ENCODE measurements around the gene OR7G1. TPM values are rescaled to one million over a fixed set of nuclear protein-coding genes. Genes with fewer than 3 reads are reported as not detected.
"Not testable (repeated sequence)": the region's sequence is repeated elsewhere in the genome, so short reads cannot be mapped to it uniquely, and the experiment has no call there.

Gene OR7G1
- polyA plus RNA-seq, 2 of the 4 experiments (the other 2 are of a cell fraction), result not detected

DNA sequence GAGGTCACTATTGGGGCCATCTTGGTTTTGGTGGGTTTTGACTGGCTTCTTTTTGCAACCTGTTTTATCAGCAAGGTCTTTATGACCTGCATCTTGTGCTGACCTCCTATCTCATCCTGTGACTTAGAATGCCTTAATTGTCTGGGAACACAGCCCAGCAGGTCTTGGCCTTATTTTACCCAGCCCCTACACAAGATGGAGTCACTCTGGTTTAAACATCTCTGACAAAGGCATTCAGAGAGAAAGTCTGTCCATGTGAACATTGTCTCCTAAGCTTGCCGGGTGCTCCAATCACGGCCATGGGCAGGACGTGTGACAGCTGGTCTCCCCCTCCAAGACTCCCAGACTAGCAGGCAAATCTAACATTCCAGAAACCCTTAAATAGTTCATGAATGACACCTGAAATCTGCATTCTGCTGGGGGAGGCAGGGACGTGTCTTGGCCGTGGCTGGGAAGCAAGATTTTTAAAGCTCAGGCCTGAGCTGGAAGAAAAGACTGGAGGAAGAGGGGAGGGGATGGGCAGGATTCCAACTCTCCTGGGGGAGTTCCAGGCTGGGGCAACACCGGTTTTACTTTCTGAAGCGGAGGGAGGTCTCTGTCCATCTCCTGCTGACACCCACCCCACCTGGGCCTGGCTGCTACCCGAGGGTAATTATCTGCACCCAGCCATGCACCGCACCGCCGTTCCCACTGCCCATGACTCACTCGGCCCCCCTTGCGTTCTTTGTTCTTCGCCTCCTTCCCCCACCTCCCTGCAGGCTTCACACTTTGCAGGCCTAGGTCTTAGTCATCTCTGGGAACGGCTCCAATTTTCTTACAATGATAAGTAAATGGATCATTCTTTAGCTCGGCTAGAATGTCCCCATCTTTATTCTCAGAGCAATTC lies 40.3 kb downstream of the OR7G1 start (continued):
- peak; percentile 93 for TF ChIP-seq GATA3 (IDR thresholded peaks at IDR 0.05; ENCODE audit: borderline replicate concordance)
- TF ChIP-seq, protein P1, sequence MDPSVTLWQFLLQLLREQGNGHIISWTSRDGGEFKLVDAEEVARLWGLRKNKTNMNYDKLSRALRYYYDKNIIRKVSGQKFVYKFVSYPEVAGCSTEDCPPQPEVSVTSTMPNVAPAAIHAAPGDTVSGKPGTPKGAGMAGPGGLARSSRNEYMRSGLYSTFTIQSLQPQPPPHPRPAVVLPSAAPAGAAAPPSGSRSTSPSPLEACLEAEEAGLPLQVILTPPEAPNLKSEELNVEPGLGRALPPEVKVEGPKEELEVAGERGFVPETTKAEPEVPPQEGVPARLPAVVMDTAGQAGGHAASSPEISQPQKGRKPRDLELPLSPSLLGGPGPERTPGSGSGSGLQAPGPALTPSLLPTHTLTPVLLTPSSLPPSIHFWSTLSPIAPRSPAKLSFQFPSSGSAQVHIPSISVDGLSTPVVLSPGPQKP (IDR thresholded peaks at IDR 0.05; ENCODE audit: low read depth, low read length), result no peak

DNA sequence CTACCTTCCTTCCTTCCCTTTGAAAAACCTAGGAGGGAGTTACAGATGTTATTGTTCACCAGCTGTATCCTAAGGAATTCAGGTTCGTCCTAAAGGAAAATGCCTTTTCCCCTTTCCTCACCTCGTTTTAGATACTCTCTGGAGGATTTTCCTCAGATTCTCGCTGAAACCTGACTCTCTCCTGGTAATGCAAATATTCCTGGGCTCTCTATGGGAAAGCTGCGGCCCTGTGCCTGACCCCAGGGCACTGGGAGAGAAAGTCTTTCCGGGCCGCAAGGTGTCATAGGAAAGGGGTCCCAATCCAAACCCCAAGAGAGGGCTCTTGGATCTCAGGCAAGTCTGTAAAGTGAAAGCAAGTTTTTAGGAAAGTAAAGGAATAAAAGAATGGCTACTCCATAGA lies 41.8 kb downstream of the OR7G1 start:
- Histone ChIP-seq H3K4me3 (no peak overlapping the region), H3K27ac (peak overlapping the region; percentile 82 to 92), H3K4me2 (no peak overlapping the region), H3K4me1 (peaks cover 37% of the 10 kb centered on the region), H3K9me3 (no peaks in the 10 kb centered on the region)
- FAIRE-seq (no peak), ATAC-seq (no peak), DNase-seq (ENCODE audit: low read depth in 1 of 2, low spot score in 1 of 2) (no peak)
- TF ChIP-seq, protein P2, sequence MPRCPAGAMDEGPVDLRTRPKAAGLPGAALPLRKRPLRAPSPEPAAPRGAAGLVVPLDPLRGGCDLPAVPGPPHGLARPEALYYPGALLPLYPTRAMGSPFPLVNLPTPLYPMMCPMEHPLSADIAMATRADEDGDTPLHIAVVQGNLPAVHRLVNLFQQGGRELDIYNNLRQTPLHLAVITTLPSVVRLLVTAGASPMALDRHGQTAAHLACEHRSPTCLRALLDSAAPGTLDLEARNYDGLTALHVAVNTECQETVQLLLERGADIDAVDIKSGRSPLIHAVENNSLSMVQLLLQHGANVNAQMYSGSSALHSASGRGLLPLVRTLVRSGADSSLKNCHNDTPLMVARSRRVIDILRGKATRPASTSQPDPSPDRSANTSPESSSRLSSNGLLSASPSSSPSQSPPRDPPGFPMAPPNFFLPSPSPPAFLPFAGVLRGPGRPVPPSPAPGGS (IDR thresholded peaks at IDR 0.05), result no peak
- TF ChIP-seq HOXA7 (CRISPR knock-in tag; IDR thresholded peaks at IDR 0.05), result no peak
- no peak for TF ChIP-seq TP53 (CRISPR knock-in tag; IDR thresholded peaks at IDR 0.05)
- TF ChIP-seq CBX2 (IDR thresholded peaks at IDR 0.05; ENCODE audit: borderline replicate concordance, low read depth), result no peak
- no peak for TF ChIP-seq ZNF302 (CRISPR knock-in tag; IDR thresholded peaks at IDR 0.05)
- no peak for TF ChIP-seq KDM1A (IDR thresholded peaks at IDR 0.05; ENCODE audit: low read depth)
- TF ChIP-seq RAD21 (conservative IDR thresholded peaks at IDR 0.05 in 1 of 2, IDR thresholded peaks at IDR 0.05 in 1 of 2), result no peak
- TF ChIP-seq HOXB5 (CRISPR knock-in tag; IDR thresholded peaks at IDR 0.05), result no peak
- no peak for TF ChIP-seq RARB (CRISPR knock-in tag; IDR thresholded peaks at IDR 0.05)
- TF ChIP-seq, protein P3, sequence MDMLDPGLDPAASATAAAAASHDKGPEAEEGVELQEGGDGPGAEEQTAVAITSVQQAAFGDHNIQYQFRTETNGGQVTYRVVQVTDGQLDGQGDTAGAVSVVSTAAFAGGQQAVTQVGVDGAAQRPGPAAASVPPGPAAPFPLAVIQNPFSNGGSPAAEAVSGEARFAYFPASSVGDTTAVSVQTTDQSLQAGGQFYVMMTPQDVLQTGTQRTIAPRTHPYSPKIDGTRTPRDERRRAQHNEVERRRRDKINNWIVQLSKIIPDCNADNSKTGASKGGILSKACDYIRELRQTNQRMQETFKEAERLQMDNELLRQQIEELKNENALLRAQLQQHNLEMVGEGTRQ (IDR thresholded peaks at IDR 0.05), result no peak
- TF ChIP-seq SMC3 (IDR thresholded peaks at IDR 0.05), result no peak
- whole genome bisulfite sequencing (ENCODE audit: missing lambda C conversion rate), result 84% methylated on average over 6 of the region's 6 CpGs
- CTCF ChIA-PET, result no interaction called here
- POLR2A ChIA-PET, result no interaction called here

DNA sequence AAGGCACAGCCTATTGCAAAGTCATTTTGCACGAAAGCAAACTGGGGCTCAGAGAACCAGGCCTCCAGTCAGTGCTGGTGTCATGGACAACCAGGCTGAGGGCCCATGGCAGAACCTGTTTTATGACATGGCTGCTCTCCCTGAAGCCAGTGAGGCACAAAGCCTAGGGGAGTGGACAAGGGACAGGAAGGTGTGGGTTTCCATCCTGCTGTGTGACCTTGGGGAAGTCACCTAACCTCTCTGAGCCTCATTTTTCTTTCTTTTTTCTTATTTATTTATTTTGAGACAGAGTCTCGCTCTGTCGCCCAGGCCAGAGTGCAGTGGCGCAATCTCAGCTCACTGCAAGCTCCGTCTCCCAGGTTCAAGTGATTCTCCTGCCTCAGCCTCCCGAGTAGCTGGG lies 43.8 kb downstream of the OR7G1 start:
- H3K4me2 ChIP-seq; H3K9me3 ChIP-seq; CTCF ChIA-PET; POLR2A ChIA-PET; ATAC-seq; FAIRE-seq; DNase-seq (ENCODE audit: low read depth in 1 of 2, low spot score in 1 of 2); H3K4me3 ChIP-seq: not testable (repeated sequence)
- 94% methylated on average over 6 of the region's 6 CpGs for WGBS (ENCODE audit: missing lambda C conversion rate)
- peak overlapping the region in 1 of 2 experiments; percentile 79; a peak in 3 of 6 replicates for H3K27ac ChIP-seq
- TF ChIP-seq ZFP36 (IDR thresholded peaks at IDR 0.05; ENCODE audit: borderline replicate concordance, partially characterized antibody) (peak; percentile 27), HDAC2 (IDR thresholded peaks at IDR 0.05) (peak; percentile 42; the same call in 1 of the 2 replicates), CHD4 (IDR thresholded peaks at IDR 0.05; ENCODE audit: borderline replicate concordance) (peak; percentile 43; the same call in 1 of the 2 replicates)
- peaks cover 34% of the 10 kb centered on the region for H3K4me1 ChIP-seq

DNA sequence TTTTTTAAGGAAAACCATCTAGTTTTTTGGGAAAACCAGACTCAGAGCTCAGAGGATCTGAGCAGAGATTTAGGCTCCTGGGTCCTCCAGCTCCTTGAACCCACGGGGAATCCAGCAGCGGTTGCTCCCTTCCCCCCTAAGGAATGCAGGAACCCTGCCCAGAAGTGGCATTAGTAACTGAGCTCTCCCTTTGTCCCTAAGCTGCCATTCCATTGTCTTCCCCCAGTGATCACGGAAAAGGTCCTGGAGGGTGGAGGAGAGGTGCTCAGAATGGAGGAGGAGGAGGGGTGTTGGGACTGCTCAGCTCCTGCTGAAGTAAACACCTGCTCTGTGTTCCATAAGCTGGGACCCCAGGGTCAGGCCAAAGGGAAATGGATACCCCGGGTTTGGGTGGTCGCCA lies 45.5 kb downstream of the OR7G1 start:
- H3K9me3 ChIP-seq, result no peaks in the 10 kb centered on the region
- peaks cover 24% of the 10 kb centered on the region for H3K4me1 ChIP-seq
- WGBS (ENCODE audit: missing lambda C conversion rate), result 25% methylated on average over 5 of the region's 5 CpGs
- H3K4me3 ChIP-seq, result no peak overlapping the region
- ChIA-PET CTCF (interaction anchor here (0.6 kb wide), 1 partner anchor 464 kb away, joined by 5 read pairs; no protein-coding TSS in a partner anchor), POLR2A (no interaction called here)
- peak overlapping the region; percentile 59 to 79; a peak in 5 of 6 replicates for H3K27ac ChIP-seq
- TF ChIP-seq NR3C1 (IDR thresholded peaks at IDR 0.05) (no peak), KDM1A (IDR thresholded peaks at IDR 0.05; ENCODE audit: low read depth) (no peak), RNF2 (IDR thresholded peaks at IDR 0.05; ENCODE audit: borderline replicate concordance, low read depth) (no peak), JUN (IDR thresholded peaks at IDR 0.05) (no peak), SMC3 (IDR thresholded peaks at IDR 0.05) (no peak), NFE2L2 (conservative IDR thresholded peaks at IDR 0.05; ENCODE audit: low read length) (no peak), ESRRA (IDR thresholded peaks at IDR 0.05; ENCODE audit: borderline replicate concordance, low read length) (no peak), ZNF302 (CRISPR knock-in tag; IDR thresholded peaks at IDR 0.05) (no peak)
- TF ChIP-seq, protein P4, sequence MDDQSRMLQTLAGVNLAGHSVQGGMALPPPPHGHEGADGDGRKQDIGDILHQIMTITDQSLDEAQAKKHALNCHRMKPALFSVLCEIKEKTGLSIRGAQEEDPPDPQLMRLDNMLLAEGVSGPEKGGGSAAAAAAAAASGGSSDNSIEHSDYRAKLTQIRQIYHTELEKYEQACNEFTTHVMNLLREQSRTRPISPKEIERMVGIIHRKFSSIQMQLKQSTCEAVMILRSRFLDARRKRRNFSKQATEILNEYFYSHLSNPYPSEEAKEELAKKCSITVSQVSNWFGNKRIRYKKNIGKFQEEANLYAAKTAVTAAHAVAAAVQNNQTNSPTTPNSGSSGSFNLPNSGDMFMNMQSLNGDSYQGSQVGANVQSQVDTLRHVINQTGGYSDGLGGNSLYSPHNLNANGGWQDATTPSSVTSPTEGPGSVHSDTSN (IDR thresholded peaks at IDR 0.05), result no peak
- TF ChIP-seq, protein P5, sequence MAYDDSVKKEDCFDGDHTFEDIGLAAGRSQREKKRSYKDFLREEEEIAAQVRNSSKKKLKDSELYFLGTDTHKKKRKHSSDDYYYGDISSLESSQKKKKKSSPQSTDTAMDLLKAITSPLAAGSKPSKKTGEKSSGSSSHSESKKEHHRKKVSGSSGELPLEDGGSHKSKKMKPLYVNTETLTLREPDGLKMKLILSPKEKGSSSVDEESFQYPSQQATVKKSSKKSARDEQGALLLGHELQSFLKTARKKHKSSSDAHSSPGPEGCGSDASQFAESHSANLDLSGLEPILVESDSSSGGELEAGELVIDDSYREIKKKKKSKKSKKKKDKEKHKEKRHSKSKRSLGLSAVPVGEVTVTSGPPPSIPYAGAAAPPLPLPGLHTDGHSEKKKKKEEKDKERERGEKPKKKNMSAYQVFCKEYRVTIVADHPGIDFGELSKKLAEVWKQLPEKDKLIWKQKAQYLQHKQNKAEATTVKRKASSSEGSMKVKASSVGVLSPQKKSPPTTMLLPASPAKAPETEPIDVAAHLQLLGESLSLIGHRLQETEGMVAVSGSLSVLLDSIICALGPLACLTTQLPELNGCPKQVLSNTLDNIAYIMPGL (CRISPR knock-in tag; IDR thresholded peaks at IDR 0.05; ENCODE audit: borderline replicate concordance), result no peak
- peak overlapping the region; percentile 62 for H3K4me2 ChIP-seq
- DNase-seq (ENCODE audit: low read depth in 1 of 2, low spot score in 1 of 2), result peak in 1 of 2 experiments; percentile 55
- no peak for FAIRE-seq
- peak in 1 of 2 experiments; percentile 70; a peak in 3 of 6 replicates for ATAC-seq

All from A549 (cell line).